NB4 (cell line): ENCODE results near the gene WDR20.
"Not testable (repeated sequence)": the region's sequence is repeated elsewhere in the genome, so short reads cannot be mapped to it uniquely, and the experiment has no call there.

Experiments used
- DNase-seq: peaks from one replicate; pipeline ENCODE4 v3.0.0; 2010; ENCODE audit warnings: low read depth
- H3K4me3 ChIP-seq: one replicate; pipeline ENCODE4 v1.5.1; 2011; ENCODE audit warnings: mild to moderate bottlenecking, low read depth, low read length, moderate library complexity
- MYC ChIP-seq: IDR thresholded peaks from 2 replicates; pipeline ENCODE4 v1.6.1; 2011; ENCODE audit warnings: low read depth, low read length
- POLR2A ChIP-seq: IDR thresholded peaks from 2 replicates; pipeline ENCODE4 v1.6.1; 2011; ENCODE audit warnings: mild to moderate bottlenecking; ENCODE audit not compliant: insufficient read length; ENCODE audit errors: extremely low read depth
- TF ChIP-seq, protein P1 (sequence below): IDR thresholded peaks from one replicate; pipeline ENCODE4 v1.5.1; 2012; ENCODE audit warnings: low read depth, low read length
- TF ChIP-seq, protein P2 (sequence below): IDR thresholded peaks from 2 replicates; pipeline ENCODE4 v1.6.1; 2011; ENCODE audit warnings: low read depth, low read length

Gene WDR20

DNA sequence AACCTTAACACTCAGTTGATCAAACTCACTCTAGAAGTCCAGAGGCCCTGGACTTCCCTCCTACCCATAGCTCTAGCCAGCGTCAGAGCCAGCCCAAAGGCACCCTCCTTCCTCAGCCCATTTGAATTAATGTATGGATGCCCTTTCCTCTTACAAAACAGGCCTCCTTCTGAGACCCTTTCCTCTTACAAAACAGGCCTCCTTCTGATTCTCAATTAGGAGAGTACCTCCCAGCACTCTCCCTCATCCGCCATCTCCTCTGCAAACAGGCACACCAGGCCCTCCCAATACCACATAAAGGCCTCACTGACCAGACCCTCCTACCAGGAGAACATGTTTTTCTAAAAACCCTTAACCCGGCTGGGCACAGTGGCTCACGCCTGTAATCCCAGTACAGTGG, 99.5 kb downstream of the WDR20 start:
- TF ChIP-seq MYC, result no peak
- TF ChIP-seq, protein P1, sequence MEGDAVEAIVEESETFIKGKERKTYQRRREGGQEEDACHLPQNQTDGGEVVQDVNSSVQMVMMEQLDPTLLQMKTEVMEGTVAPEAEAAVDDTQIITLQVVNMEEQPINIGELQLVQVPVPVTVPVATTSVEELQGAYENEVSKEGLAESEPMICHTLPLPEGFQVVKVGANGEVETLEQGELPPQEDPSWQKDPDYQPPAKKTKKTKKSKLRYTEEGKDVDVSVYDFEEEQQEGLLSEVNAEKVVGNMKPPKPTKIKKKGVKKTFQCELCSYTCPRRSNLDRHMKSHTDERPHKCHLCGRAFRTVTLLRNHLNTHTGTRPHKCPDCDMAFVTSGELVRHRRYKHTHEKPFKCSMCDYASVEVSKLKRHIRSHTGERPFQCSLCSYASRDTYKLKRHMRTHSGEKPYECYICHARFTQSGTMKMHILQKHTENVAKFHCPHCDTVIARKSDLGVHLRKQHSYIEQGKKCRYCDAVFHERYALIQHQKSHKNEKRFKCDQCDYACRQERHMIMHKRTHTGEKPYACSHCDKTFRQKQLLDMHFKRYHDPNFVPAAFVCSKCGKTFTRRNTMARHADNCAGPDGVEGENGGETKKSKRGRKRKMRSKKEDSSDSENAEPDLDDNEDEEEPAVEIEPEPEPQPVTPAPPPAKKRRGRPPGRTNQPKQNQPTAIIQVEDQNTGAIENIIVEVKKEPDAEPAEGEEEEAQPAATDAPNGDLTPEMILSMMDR, result no peak
- DNase-seq, result peak; percentile 92

DNA sequence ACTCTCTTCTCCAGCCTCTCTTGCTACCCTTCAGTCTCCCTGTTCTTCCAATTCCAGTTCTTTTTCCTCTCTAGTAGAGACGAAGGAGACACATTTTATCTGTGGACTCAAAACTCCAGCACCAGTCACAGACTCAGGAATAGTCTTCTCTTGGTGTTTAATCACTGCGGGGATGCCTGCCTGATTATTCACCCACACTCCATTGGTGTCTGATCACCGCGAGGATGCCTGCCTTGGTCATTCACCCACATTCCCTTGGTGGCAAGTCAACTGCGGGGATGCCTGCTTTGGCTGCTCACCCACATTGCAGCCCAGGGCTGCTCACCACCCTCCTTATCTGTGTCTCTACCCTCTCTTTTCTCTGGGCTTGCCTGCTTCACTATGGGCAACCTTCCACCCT, 100.8 kb downstream of the WDR20 start:
- not testable (repeated sequence) for DNase-seq

More for the DNA sequence above, 99.5 kb downstream of the WDR20 start:
- peak overlapping the region; percentile 85 for H3K4me3 ChIP-seq

DNA sequence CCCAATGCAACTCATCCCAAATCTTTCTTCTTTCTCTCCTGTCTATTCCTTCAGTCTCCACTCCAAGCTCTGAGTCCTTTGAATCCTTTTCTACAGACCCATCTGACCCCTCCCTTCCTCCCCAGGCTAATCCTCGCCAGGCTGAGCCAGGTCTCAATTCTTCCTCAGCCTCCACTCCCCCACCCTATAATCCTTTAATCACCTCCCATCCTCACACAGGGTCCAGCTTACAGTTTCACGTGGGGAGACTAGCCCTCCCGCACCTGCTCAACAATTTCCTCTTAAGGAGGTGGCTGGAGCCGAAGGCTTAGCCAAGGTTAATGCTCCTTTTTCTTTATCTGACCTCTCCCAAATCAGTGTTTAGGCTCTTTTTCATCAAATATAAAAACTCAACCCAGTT, 101.5 kb downstream of the WDR20 start:
- no peak for DNase-seq
- TF ChIP-seq, protein P1, result no peak
- TF ChIP-seq POLR2A (no peak), MYC (no peak)
- TF ChIP-seq, protein P2, sequence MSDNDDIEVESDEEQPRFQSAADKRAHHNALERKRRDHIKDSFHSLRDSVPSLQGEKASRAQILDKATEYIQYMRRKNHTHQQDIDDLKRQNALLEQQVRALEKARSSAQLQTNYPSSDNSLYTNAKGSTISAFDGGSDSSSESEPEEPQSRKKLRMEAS, result no peak
- no peak overlapping the region for H3K4me3 ChIP-seq

More for the DNA sequence above, 100.8 kb downstream of the WDR20 start:
- not testable (repeated sequence) for H3K4me3 ChIP-seq

DNA sequence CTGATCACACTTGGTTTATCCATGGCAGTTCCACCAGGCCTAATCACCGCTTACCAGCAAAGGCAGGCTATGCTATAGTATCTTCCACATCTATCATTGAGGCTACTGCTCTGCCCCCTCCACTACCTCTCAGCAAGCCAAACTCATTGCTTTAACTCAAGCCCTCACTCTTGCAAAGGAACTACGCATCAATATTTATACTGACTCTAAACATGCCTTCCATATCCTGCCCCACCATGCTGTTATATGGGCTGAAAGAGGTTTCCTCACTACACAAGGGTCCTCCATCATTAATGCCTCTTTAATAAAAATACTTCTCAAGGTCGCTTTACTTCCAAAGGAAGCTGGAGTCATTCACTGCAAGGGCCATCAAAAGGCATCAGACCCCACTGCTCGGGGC, 104.1 kb downstream of the WDR20 start:
- H3K4me3 ChIP-seq, result not testable (repeated sequence)

DNA sequence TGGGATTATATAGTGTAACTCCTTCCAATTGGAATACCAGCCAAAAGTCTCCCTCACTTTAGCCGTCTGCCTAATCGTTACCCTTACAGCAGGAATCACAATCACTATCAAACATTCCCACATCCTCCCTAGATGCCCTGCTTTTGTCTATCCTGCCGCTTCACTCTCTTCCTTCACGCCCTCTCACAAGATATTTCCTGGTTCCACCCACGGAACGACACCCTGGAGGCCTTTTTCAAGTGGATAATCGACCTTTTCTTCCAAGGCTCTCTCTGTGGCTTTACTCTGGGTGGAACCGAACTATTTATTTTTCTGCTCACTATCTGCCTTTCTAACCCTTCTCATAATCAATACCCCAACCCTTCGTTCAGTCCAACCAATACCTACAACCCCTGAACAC, 106.4 kb downstream of the WDR20 start:
- no peak for DNase-seq

More for the DNA sequence above, 104.1 kb downstream of the WDR20 start:
- DNase-seq, result not testable (repeated sequence)

DNA sequence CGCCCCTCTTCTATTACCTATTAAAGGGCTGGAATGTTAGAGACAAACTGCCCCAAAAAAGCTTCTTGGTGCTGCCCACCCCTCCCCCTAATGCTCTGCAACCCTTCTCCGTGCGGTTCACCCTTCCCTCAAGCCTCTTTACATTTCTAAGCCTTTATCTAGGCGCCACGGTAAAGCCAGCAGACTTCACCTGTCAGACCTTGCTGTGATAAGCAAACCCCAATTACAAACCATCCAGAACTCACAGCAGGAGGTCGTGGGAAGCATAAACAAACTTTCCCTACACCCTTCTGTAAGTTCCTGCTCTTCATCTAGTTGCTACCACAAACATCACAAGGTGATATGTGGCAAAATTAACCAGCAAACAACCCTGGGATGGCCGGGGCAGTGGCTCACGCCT, 108.4 kb downstream of the WDR20 start:
- TF ChIP-seq MYC (no peak), POLR2A (no peak)
- TF ChIP-seq, protein P1, result no peak
- TF ChIP-seq, protein P2, result no peak
- no peak for DNase-seq
- no peak overlapping the region for H3K4me3 ChIP-seq

More for the DNA sequence above, 106.4 kb downstream of the WDR20 start:
- TF ChIP-seq, protein P1, result no peak
- no peak for TF ChIP-seq POLR2A
- no peak for TF ChIP-seq MYC
- H3K4me3 ChIP-seq, result no peak overlapping the region

DNA sequence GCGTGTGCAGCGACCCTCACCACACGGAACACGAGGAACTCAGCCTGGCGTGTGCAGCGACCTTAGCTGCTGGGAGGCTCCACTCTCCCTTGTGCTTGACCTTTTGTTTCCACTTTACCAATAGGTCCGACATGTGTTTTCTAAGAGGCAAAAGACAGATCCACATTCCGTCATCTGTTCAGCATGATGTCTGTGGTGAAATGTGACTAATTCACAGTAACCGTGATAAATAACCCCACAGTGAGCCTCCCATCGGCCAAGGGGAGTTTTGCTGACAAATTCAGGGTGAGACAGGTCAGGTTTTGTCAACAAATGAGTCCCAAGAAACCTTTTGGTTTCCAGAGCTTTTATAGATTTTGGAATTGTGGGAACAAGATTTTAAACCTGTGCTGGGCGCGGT, 109.3 kb downstream of the WDR20 start:
- no peak for TF ChIP-seq POLR2A
- TF ChIP-seq, protein P2, result no peak
- TF ChIP-seq, protein P1, result no peak
- TF ChIP-seq MYC, result no peak
- DNase-seq, result no peak
- H3K4me3 ChIP-seq, result no peak overlapping the region

DNA sequence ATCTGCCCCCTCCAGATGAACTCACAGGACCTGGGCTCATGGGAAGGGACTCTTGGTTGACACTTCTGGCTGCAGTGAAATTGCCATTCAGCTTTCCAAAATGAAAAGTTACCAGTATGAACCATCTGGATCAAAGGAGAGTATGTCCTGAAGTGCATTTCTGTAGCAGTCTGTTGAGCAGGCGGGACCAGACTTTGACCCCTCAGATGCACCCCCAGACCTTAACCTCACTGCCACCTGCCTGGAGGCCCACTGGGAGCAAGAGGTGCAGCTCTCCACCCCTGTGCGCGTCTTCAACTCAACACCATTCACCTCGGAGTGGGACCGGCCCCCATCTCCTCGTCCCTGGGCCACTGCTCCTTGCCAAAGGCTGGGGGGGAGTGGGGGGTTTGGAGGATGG, 110.3 kb downstream of the WDR20 start:
- DNase-seq, result no peak
- TF ChIP-seq, protein P2, result no peak
- TF ChIP-seq POLR2A (no peak), MYC (no peak)
- TF ChIP-seq, protein P1, result no peak
- no peak overlapping the region for H3K4me3 ChIP-seq
